ENCODE results near the gene MUC3A.
"Not testable (repeated sequence)": the region's sequence is repeated elsewhere in the genome, so short reads cannot be mapped to it uniquely, and the experiment has no call there.

MUC3A gene

DNA sequence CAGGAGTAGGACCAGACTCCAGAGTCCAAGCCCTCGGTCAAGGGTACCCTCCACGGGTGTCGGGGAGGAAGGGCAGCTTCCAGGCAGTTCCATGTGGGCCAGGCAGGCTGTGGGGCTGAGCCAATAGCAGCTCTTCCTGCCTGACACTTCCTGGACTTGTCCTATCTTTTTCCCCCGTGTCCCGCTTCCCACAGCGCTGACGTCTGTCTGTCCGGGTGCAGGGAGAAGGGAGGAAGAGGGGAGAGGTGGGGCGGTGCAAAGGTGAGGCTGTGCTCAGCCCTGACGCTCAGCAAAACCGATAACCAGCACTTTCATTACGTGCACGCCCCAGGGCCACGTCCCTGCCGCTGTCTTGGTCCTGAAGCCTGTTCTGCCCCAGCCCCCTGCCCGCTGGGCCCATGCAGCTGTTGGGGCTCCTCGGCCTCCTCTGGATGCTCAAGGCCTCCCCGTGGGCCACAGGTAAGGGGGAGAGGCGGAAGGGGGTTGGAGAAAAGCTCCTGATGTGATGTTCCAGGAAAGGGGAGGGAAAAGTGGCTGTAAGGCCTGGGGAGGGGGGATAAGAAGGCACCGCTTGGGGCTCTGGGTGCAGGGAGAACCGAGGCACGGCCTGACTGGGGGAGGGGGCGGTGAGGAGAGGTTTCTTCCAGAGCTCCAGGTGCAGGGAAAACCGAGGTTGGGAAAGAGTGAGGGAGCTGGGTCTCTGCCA is at the start of gene MUC3A:
Gene MUC3A, plus strand, starts transcription at position 308 of the 706 bp plus-strand sequence. Its CDS starts 91 bp downstream, at position 399.
- in situ Hi-C loops (cut with MboI; ENCODE audit: low pct_unique_long_range_greater_than_20kb, low sequenced_read_pairs): no loop called here
- DNase-seq: no peak

DNA sequence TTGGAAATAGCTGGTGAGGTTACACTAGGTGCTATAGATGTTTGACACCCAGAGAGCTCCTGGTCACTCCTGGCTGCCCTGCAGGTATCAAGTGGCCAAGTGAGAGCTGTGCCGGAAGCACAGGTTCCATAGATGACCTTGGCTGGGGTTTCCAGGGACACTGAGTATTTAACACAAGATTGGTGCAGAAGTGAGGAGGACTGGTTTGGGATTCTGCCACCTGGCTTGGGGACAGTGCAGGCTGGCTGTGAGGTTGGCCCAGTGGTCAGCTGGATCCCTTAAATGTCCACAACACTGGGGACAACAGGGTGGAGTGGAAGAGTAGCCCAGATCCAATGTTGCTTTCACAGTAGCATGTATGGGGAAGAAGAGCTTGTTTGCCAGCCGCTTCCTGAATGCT is 48.4 kb upstream of the MUC3A start:
- in situ Hi-C loops (cut with MboI; ENCODE audit: low pct_unique_long_range_greater_than_20kb, low sequenced_read_pairs): no loop called here
- DNase-seq: no peak

DNA sequence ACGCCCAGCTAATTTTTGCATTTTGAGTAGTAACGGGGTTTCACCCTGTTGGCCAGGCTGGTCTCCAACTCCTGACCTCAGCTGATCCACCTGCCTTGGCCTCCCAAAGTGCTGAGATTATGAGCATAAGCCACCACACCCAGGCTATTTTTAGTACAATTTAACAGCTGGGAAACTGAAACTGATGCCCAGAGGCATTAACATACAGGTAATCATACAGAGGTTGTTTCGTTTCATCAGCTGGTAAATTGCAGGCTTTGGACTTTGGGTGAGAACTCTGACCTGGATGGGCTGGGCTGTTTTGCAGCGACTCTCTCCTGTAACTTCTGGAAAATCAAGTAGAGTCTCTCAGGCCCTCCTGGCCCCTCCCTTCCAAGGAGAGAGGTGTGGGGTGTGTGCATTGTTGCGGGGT is 47.4 kb upstream of the MUC3A start:
- in situ Hi-C loops (cut with MboI; ENCODE audit: low pct_unique_long_range_greater_than_20kb, low sequenced_read_pairs): no loop called here
- DNase-seq: no peak

GRCh38 chr7:100902638-100903037 is 46.7 kb upstream of the MUC3A start:
- in situ Hi-C loops (cut with MboI; ENCODE audit: low pct_unique_long_range_greater_than_20kb, low sequenced_read_pairs): no loop called here
- DNase-seq: no peak

DNA sequence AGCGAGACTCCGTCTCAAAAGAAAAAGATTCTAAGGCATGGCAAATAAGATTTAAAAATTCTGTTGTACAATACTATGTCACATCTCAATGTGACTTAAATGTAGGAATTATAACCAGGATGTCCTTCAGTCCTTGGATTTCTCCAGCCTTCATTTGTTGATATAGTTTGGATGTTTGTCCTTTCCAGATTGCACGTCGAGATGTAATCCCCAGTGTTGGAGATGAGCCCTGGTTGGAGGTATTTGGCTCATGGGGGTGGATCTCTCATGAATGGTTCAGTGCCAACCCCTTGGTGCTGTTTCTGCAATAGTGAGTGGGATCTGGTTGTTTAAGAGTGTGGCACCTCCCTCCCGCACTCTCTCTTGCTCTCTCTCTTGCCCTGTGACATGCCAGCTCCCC is 40.8 kb upstream of the MUC3A start:
- in situ Hi-C loops (cut with MboI; ENCODE audit: low pct_unique_long_range_greater_than_20kb, low sequenced_read_pairs): no loop called here
- no peak for DNase-seq

- DNase-seq: peak; percentile 85
- in situ Hi-C loops (cut with MboI; ENCODE audit: low pct_unique_long_range_greater_than_20kb, low sequenced_read_pairs): not testable (repeated sequence)
These were observed 38.9 kb upstream of the MUC3A start for GRCh38 chr7:100910443-100910842.

GRCh38 chr7:100911484-100911883 is 37.9 kb upstream of the MUC3A start:
- DNase-seq: no peak
- in situ Hi-C loops (cut with MboI; ENCODE audit: low pct_unique_long_range_greater_than_20kb, low sequenced_read_pairs): no loop called here

GRCh38 chr7:100914208-100914878 is 35.0 kb upstream of the MUC3A start:
- in situ Hi-C loops (cut with MboI; ENCODE audit: low pct_unique_long_range_greater_than_20kb, low sequenced_read_pairs): no loop called here
- DNase-seq: no peak

- in situ Hi-C loops (cut with MboI; ENCODE audit: low pct_unique_long_range_greater_than_20kb, low sequenced_read_pairs): no loop called here
These were observed 34.4 kb upstream of the MUC3A start for GRCh38 chr7:100914879-100915447.

DNA sequence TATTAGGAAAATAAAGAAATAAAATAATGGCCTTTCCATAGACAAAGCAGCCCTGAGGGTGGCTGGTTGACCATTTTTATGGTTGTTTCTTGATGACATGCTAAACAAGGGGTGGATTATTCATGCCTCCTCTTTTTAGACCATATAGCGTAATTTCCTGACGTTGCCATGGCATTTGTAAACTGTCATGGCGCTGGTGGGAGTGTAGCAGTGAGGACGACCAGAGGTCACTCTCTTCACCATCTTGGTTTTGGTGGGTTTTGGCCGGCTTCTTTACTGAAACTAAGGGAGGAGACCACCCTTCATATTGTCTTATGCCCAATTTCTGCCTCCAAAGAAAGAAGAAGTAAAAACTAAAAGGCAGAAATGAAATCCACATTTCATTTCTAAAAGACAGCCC is 30.0 kb upstream of the MUC3A start:
- in situ Hi-C loops (cut with MboI; ENCODE audit: low pct_unique_long_range_greater_than_20kb, low sequenced_read_pairs); DNase-seq: not testable (repeated sequence)

More at GRCh38 chr7:100914879-100915447, 34.4 kb upstream of the MUC3A start:
- DNase-seq: no peak

GRCh38 chr7:100919779-100920437 is 29.4 kb upstream of the MUC3A start:
- DNase-seq: not testable (repeated sequence)

DNA sequence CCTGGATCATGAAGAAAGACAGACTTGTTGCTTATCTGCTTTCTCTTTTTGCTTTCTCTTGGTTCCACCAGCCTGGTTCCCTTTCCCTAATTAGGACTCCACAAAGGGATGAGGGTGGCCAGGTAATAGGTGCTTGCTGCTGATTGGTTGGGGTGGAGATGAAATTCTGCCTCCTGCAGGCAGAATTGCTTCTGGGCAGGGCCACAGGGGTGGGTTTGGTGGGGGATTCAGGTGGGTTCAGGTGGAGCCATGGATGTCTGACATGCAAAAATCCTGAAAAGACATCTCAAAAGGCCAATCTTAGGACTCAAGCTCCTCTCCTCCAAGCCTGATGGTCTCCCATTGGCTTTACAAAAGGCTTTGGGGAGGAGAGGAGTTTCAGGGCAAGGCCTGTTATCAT is 28.3 kb upstream of the MUC3A start:
- in situ Hi-C loops (cut with MboI; ENCODE audit: low pct_unique_long_range_greater_than_20kb, low sequenced_read_pairs): no loop called here
- DNase-seq: no peak

More at GRCh38 chr7:100919779-100920437, 29.4 kb upstream of the MUC3A start:
- in situ Hi-C loops (cut with MboI; ENCODE audit: low pct_unique_long_range_greater_than_20kb, low sequenced_read_pairs): not testable (repeated sequence)

- in situ Hi-C loops (cut with MboI; ENCODE audit: low pct_unique_long_range_greater_than_20kb, low sequenced_read_pairs); DNase-seq: not testable (repeated sequence)
These were observed 25.7 kb upstream of the MUC3A start for GRCh38 chr7:100923616-100924015.

GRCh38 chr7:100929808-100930174 is 19.5 kb upstream of the MUC3A start:
- no peak for DNase-seq
- in situ Hi-C loops (cut with MboI; ENCODE audit: low pct_unique_long_range_greater_than_20kb, low sequenced_read_pairs): no loop called here

DNA sequence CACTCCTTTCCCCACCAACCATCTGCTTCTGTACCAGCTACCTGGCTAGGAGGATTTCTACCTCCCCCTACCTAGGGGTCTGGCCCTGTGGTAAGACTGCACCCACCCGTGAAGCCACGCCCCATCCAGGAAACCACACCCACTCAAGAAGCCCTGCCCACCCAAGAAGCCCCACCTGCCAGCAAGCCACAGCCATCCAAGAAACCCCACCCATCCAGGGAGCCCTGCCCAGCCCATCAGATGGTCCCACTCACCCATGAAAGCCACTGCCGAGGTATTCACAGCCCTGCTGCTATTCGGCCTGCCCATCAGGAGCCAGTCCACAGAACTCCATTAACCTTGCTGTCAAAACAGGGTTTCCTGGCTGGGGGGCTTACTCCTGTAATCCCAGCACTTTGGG is 15.6 kb upstream of the MUC3A start:
- no peak for DNase-seq
- in situ Hi-C loops (cut with MboI; ENCODE audit: low pct_unique_long_range_greater_than_20kb, low sequenced_read_pairs): no loop called here

GRCh38 chr7:100935381-100935780 is 14.0 kb upstream of the MUC3A start:
- in situ Hi-C loops (cut with MboI; ENCODE audit: low pct_unique_long_range_greater_than_20kb, low sequenced_read_pairs); DNase-seq: not testable (repeated sequence)

DNA sequence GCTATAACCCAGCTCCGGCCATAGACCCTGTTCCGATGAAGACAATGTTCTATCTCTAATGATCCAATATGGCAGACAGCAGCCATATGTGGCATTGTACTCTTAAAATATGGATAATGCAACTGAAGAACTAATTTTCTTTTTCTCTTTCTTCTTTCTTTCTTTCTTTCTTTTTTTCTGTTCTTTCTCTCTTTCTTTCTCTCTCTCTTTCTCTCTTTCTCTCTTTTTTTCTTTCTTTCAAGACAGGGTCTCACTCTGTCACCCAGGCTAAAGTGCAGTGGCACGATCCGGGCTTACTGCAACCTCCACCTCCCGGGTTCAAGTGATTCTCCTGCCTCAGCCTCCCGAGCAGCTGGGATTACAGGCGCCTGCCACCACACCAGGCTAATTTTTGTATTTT is 13.2 kb upstream of the MUC3A start:
- in situ Hi-C loops (cut with MboI; ENCODE audit: low pct_unique_long_range_greater_than_20kb, low sequenced_read_pairs); DNase-seq: not testable (repeated sequence)

- DNase-seq: no peak
These were observed 7.1 kb upstream of the MUC3A start for GRCh38 chr7:100942045-100942774.

DNA sequence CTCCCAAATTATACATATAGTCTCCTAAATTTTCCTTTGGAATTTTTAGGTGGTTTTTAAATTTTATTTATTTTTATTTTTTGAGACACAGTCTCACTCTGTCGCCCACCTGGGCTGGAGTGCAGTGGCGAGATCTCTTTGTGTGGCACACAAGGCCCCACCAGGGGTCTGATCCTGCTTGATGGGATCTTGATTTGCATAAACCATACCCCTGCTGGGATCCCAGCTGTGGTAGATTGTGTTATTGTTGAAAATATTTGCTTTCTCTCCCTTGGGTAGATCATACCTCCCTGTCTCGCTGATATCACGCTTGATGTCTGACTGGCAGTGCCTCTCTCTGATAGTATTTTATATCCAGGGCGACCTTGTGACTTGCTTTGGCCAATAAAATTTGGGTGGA is 5.6 kb upstream of the MUC3A start:
- DNase-seq: no peak
- in situ Hi-C loops (cut with MboI; ENCODE audit: low pct_unique_long_range_greater_than_20kb, low sequenced_read_pairs): no loop called here

More at GRCh38 chr7:100942045-100942774, 7.1 kb upstream of the MUC3A start:
- in situ Hi-C loops (cut with MboI; ENCODE audit: low pct_unique_long_range_greater_than_20kb, low sequenced_read_pairs): no loop called here

Measured in KBM-7 (cell line).